Activated CD4-positive, alpha-beta T cell treated with anti-CD3 and anti-CD28 coated beads, Interleukin-2, amount 10 ng/mL, durations not matched to agents 24 days and 14 days (primary cell): ENCODE measurements around the gene CNDP1. TPM values are rescaled to one million over a fixed set of nuclear protein-coding genes. Genes with fewer than 3 reads are reported as not detected.

Experiments
- DNase-seq: peaks from one replicate; pipeline ENCODE4 v3.0.0; 2022
- H3K27ac Mint-ChIP-seq: one replicate; pipeline ENCODE4 v1.8.0; 2022; ENCODE audit warnings: mild to moderate bottlenecking, mixed read lengths
- H3K27me3 Mint-ChIP-seq: one replicate; pipeline ENCODE4 v1.8.0; 2022; ENCODE audit warnings: mixed read lengths
- H3K36me3 Mint-ChIP-seq: one replicate; pipeline ENCODE4 v1.8.0; 2022; ENCODE audit warnings: low read depth, mild to moderate bottlenecking, mixed read lengths
- H3K4me1 Mint-ChIP-seq: one replicate; pipeline ENCODE4 v1.8.0; 2021; ENCODE audit warnings: mixed read lengths
- H3K4me3 Mint-ChIP-seq: one replicate; pipeline ENCODE4 v1.8.0; 2022; ENCODE audit warnings: mild to moderate bottlenecking, moderate library complexity, mixed read lengths
- H3K9me3 Mint-ChIP-seq: one replicate; pipeline ENCODE4 v1.8.0; 2021; ENCODE audit warnings: mixed read lengths
- intact Hi-C: fragments of 100-400 bp; cut with micrococcal nuclease; formaldehyde crosslinking; loops from one replicate; pipeline ENCODE4 v1.15.1; 2023
- total RNA-seq: library from RNA; stranded (reverse); gene quantifications from 2 replicates; pipeline ENCODE4 v1.2.3, GENCODE V29; 2022

Gene CNDP1
- total RNA-seq, 1 donor from 2014 or later, result not detected

GRCh38 chr18:74582642-74583041 lies 48.3 kb downstream of the CNDP1 start:
- Mint-ChIP-seq H3K9me3 (no peaks in the 10 kb centered on the region), H3K27me3 (peaks cover 28% of the 10 kb centered on the region), H3K4me1 (no peaks in the 10 kb centered on the region), H3K4me3 (no peak overlapping the region), H3K36me3 (no peaks in the 10 kb centered on the region), H3K27ac (no peak overlapping the region)
- intact Hi-C loops, result no loop called here
- no peak for DNase-seq

- H3K36me3 Mint-ChIP-seq, result peaks cover 2% of the 10 kb centered on the region
- H3K27me3 Mint-ChIP-seq, result peaks cover 17% of the 10 kb centered on the region
- H3K4me3 Mint-ChIP-seq, result no peak overlapping the region
- intact Hi-C loops, result no loop called here
- no peaks in the 10 kb centered on the region for H3K9me3 Mint-ChIP-seq
- H3K27ac Mint-ChIP-seq, result no peak overlapping the region
- peaks cover 7% of the 10 kb centered on the region for H3K4me1 Mint-ChIP-seq
- no peak for DNase-seq
These were observed 53.1 kb downstream of the CNDP1 start for GRCh38 chr18:74587441-74587840.

- H3K27me3 Mint-ChIP-seq, result peaks cover 15% of the 10 kb centered on the region
- H3K27ac Mint-ChIP-seq, result no peak overlapping the region
- no peak for DNase-seq
- peaks cover 13% of the 10 kb centered on the region for H3K36me3 Mint-ChIP-seq
- intact Hi-C loops, result no loop called here
- no peaks in the 10 kb centered on the region for H3K9me3 Mint-ChIP-seq
- H3K4me1 Mint-ChIP-seq, result peaks cover 12% of the 10 kb centered on the region
- no peak overlapping the region for H3K4me3 Mint-ChIP-seq
These were observed 54.7 kb downstream of the CNDP1 start for GRCh38 chr18:74589021-74589420.

GRCh38 chr18:74589811-74590210 lies 55.5 kb downstream of the CNDP1 start:
- Mint-ChIP-seq H3K4me3 (no peak overlapping the region), H3K4me1 (peaks cover 16% of the 10 kb centered on the region), H3K27ac (no peak overlapping the region), H3K27me3 (peaks cover 10% of the 10 kb centered on the region), H3K36me3 (peaks cover 16% of the 10 kb centered on the region), H3K9me3 (no peaks in the 10 kb centered on the region)
- no peak for DNase-seq
- intact Hi-C loops, result loop anchor here (10.0 kb wide), 1 partner anchor 485 kb away; no protein-coding TSS in a partner anchor

- intact Hi-C loops, result loop anchor here (10.0 kb wide), 1 partner anchor 484 kb away; no protein-coding TSS in a partner anchor
These were observed 56.4 kb downstream of the CNDP1 start for GRCh38 chr18:74590671-74591070.

GRCh38 chr18:74595431-74595830 lies 61.1 kb downstream of the CNDP1 start:
- DNase-seq, result no peak
- H3K9me3 Mint-ChIP-seq, result no peaks in the 10 kb centered on the region
- H3K27me3 Mint-ChIP-seq, result no peaks in the 10 kb centered on the region
- peaks cover 35% of the 10 kb centered on the region for H3K36me3 Mint-ChIP-seq
- H3K4me3 Mint-ChIP-seq, result peak overlapping the region; percentile 70
- H3K27ac Mint-ChIP-seq, result peak overlapping the region; percentile 63
- H3K4me1 Mint-ChIP-seq, result peaks cover 35% of the 10 kb centered on the region
- intact Hi-C loops, result loop anchor here (5.0 to 10.0 kb wide), 2 partner anchors 479 to 533 kb away; no protein-coding TSS in a partner anchor

More at GRCh38 chr18:74590671-74591070, 56.4 kb downstream of the CNDP1 start:
- H3K27me3 Mint-ChIP-seq, result peaks cover 5% of the 10 kb centered on the region
- no peak overlapping the region for H3K27ac Mint-ChIP-seq
- H3K4me1 Mint-ChIP-seq, result peaks cover 25% of the 10 kb centered on the region
- peaks cover 25% of the 10 kb centered on the region for H3K36me3 Mint-ChIP-seq
- no peak for DNase-seq
- no peaks in the 10 kb centered on the region for H3K9me3 Mint-ChIP-seq
- H3K4me3 Mint-ChIP-seq, result no peak overlapping the region

GRCh38 chr18:74597034-74597661 lies 62.8 kb downstream of the CNDP1 start:
- Mint-ChIP-seq H3K4me1 (peaks cover 35% of the 10 kb centered on the region), H3K27ac (peak overlapping the region; percentile 99), H3K9me3 (no peaks in the 10 kb centered on the region), H3K36me3 (peaks cover 39% of the 10 kb centered on the region), H3K4me3 (peak overlapping the region; percentile 97), H3K27me3 (no peaks in the 10 kb centered on the region)
- peak; percentile 92 for DNase-seq
- intact Hi-C loops, result loop anchor here (1.0 to 10.0 kb wide), 8 partner anchors 34 to 612 kb away; partner anchors contain the start of genes CYB5A, PTGR3 and TIMM21

GRCh38 chr18:74597662-74598349 lies 63.5 kb downstream of the CNDP1 start, which contains the start of gene ZNF407:
TSS of gene ZNF407 (plus strand) at chr18:74597870. CDS start at chr18:74631020, 33,150 bp downstream.
- Mint-ChIP-seq H3K9me3 (no peaks in the 10 kb centered on the region), H3K4me3 (peak within 1 kb of the TSS; percentile 97), H3K36me3 (peaks cover 36% of the 10 kb centered on the region), H3K27ac (peak within 1 kb of the TSS; percentile 99), H3K27me3 (no peaks in the 10 kb centered on the region), H3K4me1 (peaks cover 35% of the 10 kb centered on the region)
- peak; percentile 97 for DNase-seq
- intact Hi-C loops, result loop anchor here (1.0 to 10.0 kb wide), 8 partner anchors 33 to 611 kb away; partner anchors contain the start of genes CYB5A, PTGR3 and TIMM21

- Mint-ChIP-seq H3K27ac (peak overlapping the region; percentile 99), H3K4me1 (peaks cover 34% of the 10 kb centered on the region), H3K4me3 (peak overlapping the region; percentile 97), H3K27me3 (no peaks in the 10 kb centered on the region), H3K9me3 (no peaks in the 10 kb centered on the region), H3K36me3 (peaks cover 32% of the 10 kb centered on the region)
- DNase-seq, result peak; percentile 91
- intact Hi-C loops, result loop anchor here (5.0 to 10.0 kb wide), 2 partner anchors 476 to 536 kb away; no protein-coding TSS in a partner anchor
These were observed 64.2 kb downstream of the CNDP1 start for GRCh38 chr18:74598350-74599001.

GRCh38 chr18:74604361-74604760 lies 70.1 kb downstream of the CNDP1 start:
- Mint-ChIP-seq H3K4me3 (no peak overlapping the region), H3K36me3 (peaks cover 12% of the 10 kb centered on the region), H3K27ac (no peak overlapping the region), H3K9me3 (no peaks in the 10 kb centered on the region), H3K4me1 (peaks cover 12% of the 10 kb centered on the region), H3K27me3 (no peaks in the 10 kb centered on the region)
- no peak for DNase-seq
- intact Hi-C loops, result no loop called here

- Mint-ChIP-seq H3K4me3 (no peak overlapping the region), H3K27ac (no peak overlapping the region)
- intact Hi-C loops, result no loop called here
These were observed 70.5 kb downstream of the CNDP1 start for GRCh38 chr18:74604774-74605173.

GRCh38 chr18:74608681-74609080 lies 74.4 kb downstream of the CNDP1 start:
- no peak for DNase-seq
- H3K27me3 Mint-ChIP-seq, result no peaks in the 10 kb centered on the region
- H3K27ac Mint-ChIP-seq, result no peak overlapping the region
- H3K4me1 Mint-ChIP-seq, result peaks cover 12% of the 10 kb centered on the region
- H3K9me3 Mint-ChIP-seq, result no peaks in the 10 kb centered on the region
- no peak overlapping the region for H3K4me3 Mint-ChIP-seq
- intact Hi-C loops, result no loop called here
- H3K36me3 Mint-ChIP-seq, result peaks cover 3% of the 10 kb centered on the region

More at GRCh38 chr18:74604774-74605173, 70.5 kb downstream of the CNDP1 start:
- DNase-seq, result no peak
- Mint-ChIP-seq H3K36me3 (peaks cover 11% of the 10 kb centered on the region), H3K27me3 (no peaks in the 10 kb centered on the region), H3K9me3 (no peaks in the 10 kb centered on the region), H3K4me1 (peaks cover 12% of the 10 kb centered on the region)

- no peak for DNase-seq
- no peaks in the 10 kb centered on the region for H3K27me3 Mint-ChIP-seq
- H3K4me3 Mint-ChIP-seq, result no peak overlapping the region
- intact Hi-C loops, result no loop called here
- H3K9me3 Mint-ChIP-seq, result no peaks in the 10 kb centered on the region
- peaks cover 10% of the 10 kb centered on the region for H3K4me1 Mint-ChIP-seq
- H3K27ac Mint-ChIP-seq, result no peak overlapping the region
- peaks cover 3% of the 10 kb centered on the region for H3K36me3 Mint-ChIP-seq
These were observed 75.2 kb downstream of the CNDP1 start for GRCh38 chr18:74609535-74609934.
